H1 (cell line): ENCODE data around the gene IP6K1. TPM values are rescaled to one million over a fixed set of nuclear protein-coding genes. Genes with fewer than 3 reads are reported as not detected.
A peak's percentile ranks its signal among the peaks of the same experiment; 100 is the strongest.

ENCODE experiments used
- ASH2L ChIP-seq: fragments of 200-600, 300-600 bp; sonication (generic); IDR thresholded peaks from one replicate; pipeline ENCODE4 v1.7.1; 2017; ENCODE audit warnings: low read length
- ATF2 ChIP-seq: IDR thresholded peaks from 2 replicates; pipeline ENCODE4 v1.6.1; 2012; ENCODE audit warnings: low read length, inconsistent platforms
- BCL11A ChIP-seq, 2 experiments: IDR thresholded peaks; one replicate each; pipeline ENCODE4 v1.6.1; 2011; ENCODE audit warnings: low read depth in 2 of 2, low read length in 2 of 2, mild to moderate bottlenecking in 2 of 2
- CEBPB ChIP-seq: IDR thresholded peaks from 2 replicates; pipeline ENCODE4 v1.6.1; 2012; ENCODE audit warnings: low read depth, low read length
- CHD1 ChIP-seq: IDR thresholded peaks from 2 replicates; pipeline ENCODE4 v1.6.1; 2012; ENCODE audit warnings: low read depth, low read length, improper control_type of control experiment
- CTCF ChIP-seq, 3 experiments: IDR thresholded peaks; 1 replicate in 2 of 3; 2 replicates in 1 of 3; pipeline versions ENCODE4 v1.5.1 to v1.6.1; 2011; ENCODE audit warnings: low read length in 3 of 3, mild to moderate bottlenecking in 3 of 3, inconsistent platforms in 2 of 3, low read depth in 1 of 3, moderate library complexity in 1 of 3; ENCODE audit not compliant: insufficient read depth in 1 of 3; ENCODE audit errors: control extremely low read depth in 1 of 3
- FOSL1 ChIP-seq: IDR thresholded peaks from 2 replicates; pipeline ENCODE4 v1.6.1; 2011; ENCODE audit warnings: mild to moderate bottlenecking, low read depth, low read length, moderate library complexity; ENCODE audit not compliant: insufficient read depth
- GABPA ChIP-seq: IDR thresholded peaks from 2 replicates; pipeline ENCODE4 v1.6.1; 2011; ENCODE audit warnings: mild to moderate bottlenecking, low read length, moderate library complexity, borderline replicate concordance; ENCODE audit not compliant: insufficient read depth
- HDAC2 ChIP-seq, 2 experiments: fragments of 300-600 bp in 1 of 2; sonication (generic) in 1 of 2; IDR thresholded peaks; 2 replicates each; pipeline ENCODE4 v1.6.1; 2011 to 2012; ENCODE audit warnings: low read depth in 2 of 2, low read length in 2 of 2, mild to moderate bottlenecking in 2 of 2, moderate library complexity in 2 of 2, borderline replicate concordance in 1 of 2, inconsistent platforms in 1 of 2
- KDM5A ChIP-seq: fragments of 200-600 bp; IDR thresholded peaks from 2 replicates; pipeline ENCODE4 v1.7.1; 2012; ENCODE audit warnings: mild to moderate bottlenecking, low read length, inconsistent platforms, mixed read lengths
- MAFK ChIP-seq: IDR thresholded peaks from 2 replicates; pipeline ENCODE4 v1.6.1; 2012; ENCODE audit warnings: low read depth, mild to moderate bottlenecking, improper control_type of control experiment, low read length
- RFX5 ChIP-seq: IDR thresholded peaks from 2 replicates; pipeline ENCODE4 v1.6.1; 2011; ENCODE audit warnings: low read depth, low read length, improper control_type of control experiment, borderline replicate concordance
- SAP30 ChIP-seq: fragments of 300-600 bp; sonication (generic); IDR thresholded peaks from 2 replicates; pipeline ENCODE4 v1.7.1; 2012; ENCODE audit warnings: low read length, moderate library complexity, mild to moderate bottlenecking, inconsistent platforms; ENCODE audit not compliant: insufficient read depth, insufficient replicate concordance
- SP4 ChIP-seq: IDR thresholded peaks from 2 replicates; pipeline ENCODE4 v1.6.1; 2012; ENCODE audit warnings: low read length, inconsistent platforms
- TAF1 ChIP-seq: IDR thresholded peaks from 2 replicates; pipeline ENCODE4 v1.6.1; 2011; ENCODE audit warnings: mild to moderate bottlenecking, low read depth, low read length
- USF2 ChIP-seq: IDR thresholded peaks from 2 replicates; pipeline ENCODE4 v1.6.1; 2011; ENCODE audit warnings: low read length, improper control_type of control experiment
- polyA plus RNA-seq, 7 experiments: library from polyadenylated mRNA; depleted of rRNA in 3 of 7; stranded (reverse) in 5 of 7; unstranded in 2 of 7; fragments of >200 nt in 5 of 7; fragments of 200-250 nt in 2 of 7; gene quantifications; 1 replicate in 5 of 7; 2 replicates in 1 of 7; 4 replicates in 1 of 7; pipeline versions ENCODE4 v1.2.1 to v1.2.3, GENCODE V29; 2011 to 2013; ENCODE audit warnings: missing spikeins in 2 of 7, mixed read lengths in 2 of 7
- total RNA-seq: library from RNA; stranded (reverse); fragmentation: NEBNext Ultra II Directional; extraction: Animal tissue kit (Norgen Biotek cat#: 25700); gene quantifications from 2 replicates; pipeline ENCODE4 v1.2.1, GENCODE V29; 2021
- TF ChIP-seq, protein P1 (sequence below): IDR thresholded peaks from 2 replicates; pipeline ENCODE4 v1.6.1; 2012; ENCODE audit warnings: inconsistent platforms

The IP6K1 gene
- total and polyA plus RNA-seq, 2 of the 8 experiments (the other 6 are each of a cell fraction or from before 2014, with no cell fraction given) = 31.5 to 35.2 TPM

GRCh38 chr3:49719214-49719884, 67.0 kb downstream of the IP6K1 start, which contains the start of gene AMIGO3 (continued):
- TF ChIP-seq CTCF (IDR thresholded peaks at IDR 0.05; ENCODE audit: control extremely low read depth in 1 of 3, insufficient read depth in 1 of 3, low read depth in 1 of 3, low read length in 3 of 3) (peak in 2 of 3 experiments; percentile 76; a peak in 3 of 4 replicates), MAFK (no peak), KDM5A (no peak; the same call in 1 of the 2 replicates), FOSL1 (0 out of 2 replicates have a peak, but pooled peaks have one; percentile 2), ASH2L (peak; percentile 20), CEBPB (no peak), CHD1 (no peak), BCL11A (IDR thresholded peaks at IDR 0.05; ENCODE audit: low read depth in 2 of 2, low read length in 2 of 2) (no peak), ATF2 (0 out of 2 replicates have a peak, but pooled peaks have one; percentile 28), RFX5 (no peak), GABPA (peak; percentile 13; the same call in 1 of the 2 replicates), HDAC2 (IDR thresholded peaks at IDR 0.05; ENCODE audit: borderline replicate concordance in 1 of 2, low read depth in 2 of 2, low read length in 2 of 2) (no peak; a peak in 1 of 4 replicates), USF2 (no peak), SP4 (peak; percentile 35; the same call in 1 of the 2 replicates), TAF1 (peak; percentile 74; the same call in 1 of the 2 replicates), SAP30 (no peak)
- TF ChIP-seq, protein P1, sequence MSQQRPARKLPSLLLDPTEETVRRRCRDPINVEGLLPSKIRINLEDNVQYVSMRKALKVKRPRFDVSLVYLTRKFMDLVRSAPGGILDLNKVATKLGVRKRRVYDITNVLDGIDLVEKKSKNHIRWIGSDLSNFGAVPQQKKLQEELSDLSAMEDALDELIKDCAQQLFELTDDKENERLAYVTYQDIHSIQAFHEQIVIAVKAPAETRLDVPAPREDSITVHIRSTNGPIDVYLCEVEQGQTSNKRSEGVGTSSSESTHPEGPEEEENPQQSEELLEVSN = peak; percentile 70; the same call in 1 of the 2 replicates
